Measurements from ENCODE around the gene PLLP. TPM values are rescaled to one million over a fixed set of nuclear protein-coding genes. Genes with fewer than 3 reads are reported as not detected.

The PLLP gene
- total RNA-seq, 4 donors from 2014 or later = 1.7 to 11.4 (median 5.4) TPM

- Histone ChIP-seq H3K9me3 (no peaks in the 10 kb centered on the region), H3K36me3 (peaks cover 0 to 16% of the 10 kb centered on the region in 2 donors), H3K27ac (peak overlapping the region in 3 of 4 donors; percentile 64 to 67 (median 66)), H3K27me3 (no peaks in the 10 kb centered on the region), H3K4me1 (peaks cover 0 to 20% (median 3%) of the 10 kb centered on the region in 3 donors), H3K4me3 (no peak overlapping the region)
- ATAC-seq = peak; percentile 27
- TF ChIP-seq POLR2AphosphoS5 (IDR thresholded peaks at IDR 0.05) = no peak
- TF ChIP-seq, protein P1, sequence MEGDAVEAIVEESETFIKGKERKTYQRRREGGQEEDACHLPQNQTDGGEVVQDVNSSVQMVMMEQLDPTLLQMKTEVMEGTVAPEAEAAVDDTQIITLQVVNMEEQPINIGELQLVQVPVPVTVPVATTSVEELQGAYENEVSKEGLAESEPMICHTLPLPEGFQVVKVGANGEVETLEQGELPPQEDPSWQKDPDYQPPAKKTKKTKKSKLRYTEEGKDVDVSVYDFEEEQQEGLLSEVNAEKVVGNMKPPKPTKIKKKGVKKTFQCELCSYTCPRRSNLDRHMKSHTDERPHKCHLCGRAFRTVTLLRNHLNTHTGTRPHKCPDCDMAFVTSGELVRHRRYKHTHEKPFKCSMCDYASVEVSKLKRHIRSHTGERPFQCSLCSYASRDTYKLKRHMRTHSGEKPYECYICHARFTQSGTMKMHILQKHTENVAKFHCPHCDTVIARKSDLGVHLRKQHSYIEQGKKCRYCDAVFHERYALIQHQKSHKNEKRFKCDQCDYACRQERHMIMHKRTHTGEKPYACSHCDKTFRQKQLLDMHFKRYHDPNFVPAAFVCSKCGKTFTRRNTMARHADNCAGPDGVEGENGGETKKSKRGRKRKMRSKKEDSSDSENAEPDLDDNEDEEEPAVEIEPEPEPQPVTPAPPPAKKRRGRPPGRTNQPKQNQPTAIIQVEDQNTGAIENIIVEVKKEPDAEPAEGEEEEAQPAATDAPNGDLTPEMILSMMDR (IDR thresholded peaks at IDR 0.05) = no peak
- no peak for TF ChIP-seq POLR2A (IDR thresholded peaks at IDR 0.05)
- no peak for TF ChIP-seq EP300 (IDR thresholded peaks at IDR 0.05)
- 0% methylated on average over 3 of the region's 16 CpGs; no CpG with 5 or more reads in 1 of the 2 donors for WGBS, 2 donors (ENCODE audit: low coverage in 1 of 2)
These were observed 24.1 kb downstream of the PLLP start for GRCh38 chr16:57260294-57260929.

DNA sequence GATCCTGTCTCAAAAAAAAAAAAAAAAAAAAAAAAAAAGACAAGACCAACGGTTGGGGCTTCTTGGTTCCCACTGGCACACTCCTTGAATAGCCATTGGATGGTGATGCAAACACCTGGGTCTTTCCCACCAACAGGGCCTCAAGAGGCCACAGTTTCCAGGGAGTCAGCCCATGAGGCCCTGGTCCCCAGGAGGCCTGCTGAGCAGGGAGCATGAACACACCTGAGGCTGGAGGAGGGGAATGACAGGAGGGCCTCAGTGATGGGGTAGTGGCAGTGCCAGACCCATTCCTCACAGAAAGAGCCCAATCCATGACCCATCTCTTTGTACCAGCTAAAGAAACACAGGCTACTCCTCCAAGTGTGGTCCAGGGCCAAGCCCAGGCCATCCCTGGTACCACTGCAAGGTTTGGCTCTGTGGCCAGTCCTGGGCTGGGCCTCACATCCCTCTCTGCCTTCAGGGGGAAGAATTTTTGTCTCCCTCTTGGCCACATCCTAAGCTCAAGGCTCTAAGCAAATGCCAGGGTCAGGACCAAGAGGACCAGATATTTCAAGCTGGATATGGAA, 25.5 kb downstream of the PLLP start:
- 88% methylated on average over 1 of the region's 1 CpG; no CpG with 5 or more reads in 1 of the 2 donors for WGBS, 2 donors (ENCODE audit: low coverage in 1 of 2)
- no peak for ATAC-seq
- no peak overlapping the region for H3K27ac ChIP-seq
- H3K36me3 ChIP-seq = peaks cover 0 to 30% of the 10 kb centered on the region in 2 donors
- no peak overlapping the region for H3K4me3 ChIP-seq
- H3K4me1 ChIP-seq = peaks cover 0 to 20% (median 3%) of the 10 kb centered on the region in 3 donors
- H3K9me3 ChIP-seq = no peaks in the 10 kb centered on the region
- no peak for TF ChIP-seq POLR2AphosphoS5 (IDR thresholded peaks at IDR 0.05)
- TF ChIP-seq, protein P1 (IDR thresholded peaks at IDR 0.05) = no peak
- no peaks in the 10 kb centered on the region for H3K27me3 ChIP-seq

GRCh38 chr16:57258226-57258909, 26.1 kb downstream of the PLLP start:
- H3K4me1 ChIP-seq = peaks cover 0 to 20% (median 3%) of the 10 kb centered on the region in 3 donors
- H3K27ac ChIP-seq = no peak overlapping the region
- peaks cover 0 to 37% of the 10 kb centered on the region in 2 donors for H3K36me3 ChIP-seq
- TF ChIP-seq POLR2AphosphoS5 (IDR thresholded peaks at IDR 0.05) = no peak
- no peak for ATAC-seq
- H3K9me3 ChIP-seq = no peaks in the 10 kb centered on the region
- H3K27me3 ChIP-seq = no peaks in the 10 kb centered on the region
- H3K4me3 ChIP-seq = no peak overlapping the region
- 81 to 100% methylated on average over 2 to 6 of the region's 18 CpGs for WGBS, 2 donors (ENCODE audit: low coverage in 1 of 2)

DNA sequence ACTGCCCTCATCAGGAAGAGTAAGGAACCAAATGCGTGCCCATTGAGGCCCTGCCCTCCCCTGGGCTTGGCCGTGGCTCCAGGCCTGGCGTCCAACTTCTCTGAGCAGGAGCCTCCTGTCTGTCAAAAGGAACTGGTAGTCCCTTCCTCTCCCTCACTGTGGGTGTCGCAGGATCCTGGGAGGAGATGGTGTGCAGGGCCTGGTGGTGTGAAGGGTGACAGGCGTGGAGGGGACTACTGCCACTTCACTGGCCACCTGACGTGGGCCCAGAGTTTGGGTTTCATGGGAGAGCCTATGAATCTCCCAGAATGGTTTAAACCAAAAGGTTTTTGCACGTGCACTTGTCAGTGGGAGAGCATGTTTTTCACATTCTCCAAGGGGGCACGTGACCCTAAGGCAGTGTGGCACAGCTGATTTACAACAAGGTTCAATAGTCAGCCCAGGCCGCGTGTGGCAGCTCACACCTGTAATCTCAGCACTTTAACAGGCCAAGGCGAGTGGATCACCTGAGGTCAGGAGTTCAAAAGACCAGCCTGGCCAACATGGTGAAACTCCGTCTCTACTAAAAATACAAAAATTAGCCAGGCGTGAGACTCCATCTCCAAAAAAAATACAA, 26.9 kb downstream of the PLLP start:
- no peak for TF ChIP-seq POLR2A (IDR thresholded peaks at IDR 0.05)
- 84 to 100% methylated on average over 1 to 7 of the region's 13 CpGs for WGBS, 2 donors (ENCODE audit: low coverage in 1 of 2)
- peaks cover 0 to 20% (median 3%) of the 10 kb centered on the region in 3 donors for H3K4me1 ChIP-seq
- no peaks in the 10 kb centered on the region for H3K9me3 ChIP-seq
- no peak overlapping the region for H3K4me3 ChIP-seq
- peaks cover 0 to 45% of the 10 kb centered on the region in 2 donors for H3K36me3 ChIP-seq
- H3K27me3 ChIP-seq = no peaks in the 10 kb centered on the region
- no peak overlapping the region for H3K27ac ChIP-seq
- ATAC-seq = no peak

GRCh38 chr16:57256601-57257395, 27.7 kb downstream of the PLLP start:
- WGBS, 2 donors (ENCODE audit: low coverage in 1 of 2) = 62 to 75% methylated on average over 2 to 3 of the region's 16 CpGs

More at GRCh38 chr16:57256601-57257395, 27.7 kb downstream of the PLLP start:
- Histone ChIP-seq H3K36me3 (peaks cover 0 to 52% of the 10 kb centered on the region in 2 donors), H3K27ac (no peak overlapping the region), H3K4me3 (no peak overlapping the region), H3K4me1 (peaks cover 0 to 20% (median 3%) of the 10 kb centered on the region in 3 donors), H3K27me3 (no peaks in the 10 kb centered on the region), H3K9me3 (no peaks in the 10 kb centered on the region)
- ATAC-seq = no peak
- TF ChIP-seq POLR2A (IDR thresholded peaks at IDR 0.05) = no peak
- no peak for TF ChIP-seq EP300 (IDR thresholded peaks at IDR 0.05)
- no peak for TF ChIP-seq POLR2AphosphoS5 (IDR thresholded peaks at IDR 0.05)
- TF ChIP-seq, protein P1 (IDR thresholded peaks at IDR 0.05) = no peak
